ENCODE measurements around the gene C4orf51. TPM values are rescaled to one million over a fixed set of nuclear protein-coding genes. Genes with fewer than 3 reads are reported as not detected.

The C4orf51 gene
- total and polyA plus RNA-seq, 2 of the 8 experiments (the other 6 are each of a cell fraction or from before 2014, with no cell fraction given), result 0.54 TPM; not detected in 1

DNA sequence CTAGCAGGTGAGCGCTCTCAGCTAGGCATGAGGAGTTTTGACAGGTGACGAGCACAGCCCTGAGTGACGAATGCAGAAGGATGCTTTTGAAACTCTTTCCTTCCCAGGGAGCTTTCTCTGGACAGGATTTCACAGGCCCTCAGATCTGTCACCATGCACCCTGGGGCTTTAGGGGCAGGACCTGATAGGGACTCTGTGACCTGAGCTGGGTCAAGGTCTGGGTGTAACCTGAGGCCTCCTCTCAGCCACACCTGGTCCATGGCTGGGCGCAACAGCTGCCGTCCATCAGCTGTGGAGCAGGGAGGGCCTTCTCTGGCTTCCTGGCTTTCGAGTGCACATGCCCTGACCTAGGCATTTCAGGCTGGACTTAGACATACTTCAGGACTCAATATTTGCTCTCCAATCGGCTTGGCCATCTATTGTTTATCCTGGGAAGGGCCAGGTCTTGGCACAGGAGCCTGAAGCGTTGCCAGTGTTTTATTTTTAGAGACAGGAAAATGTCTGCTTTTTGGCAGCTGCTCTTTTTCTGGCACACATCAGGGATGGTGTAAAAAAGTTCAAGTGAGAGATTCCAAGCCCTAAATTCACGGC is 56.4 kb downstream of the C4orf51 start:
- Histone ChIP-seq H3K27ac (ENCODE audit: low read depth, low read length) (no peak overlapping the region), H3K14ac (ENCODE audit: insufficient read length) (no peak overlapping the region), H3K4me2 (ENCODE audit: insufficient read depth in 1 of 2, low read depth in 2 of 2, low read length in 2 of 2) (no peak overlapping the region), H2BK5ac (ENCODE audit: low read depth, low read length) (no peak overlapping the region), H2AFZ (ENCODE audit: low read length) (no peak overlapping the region), H3K36me3 (ENCODE audit: control insufficient read depth in 2 of 4, insufficient read depth in 4 of 4, low read length in 3 of 4) (no peaks in the 10 kb centered on the region), H2BK12ac (ENCODE audit: low read depth, low read length) (peak overlapping the region; percentile 61; the same call in 1 of the 2 replicates), H2AK5ac (ENCODE audit: low read depth, low read length) (no peak overlapping the region), H2BK120ac (replicated peaks; ENCODE audit: low read depth, low read length) (no peak overlapping the region), H3K56ac (replicated peaks; ENCODE audit: insufficient read length, low read depth, low read length) (no peak overlapping the region), H3K79me1 (ENCODE audit: low read depth, low read length) (no peaks in the 10 kb centered on the region), H4K20me1 (replicated peaks in 1 of 2; ENCODE audit: control insufficient read depth in 1 of 2, insufficient read depth in 2 of 2, low read length in 2 of 2) (no peaks in the 10 kb centered on the region), H3K18ac (ENCODE audit: extremely low read depth, low read length) (no peak overlapping the region), H4K5ac (ENCODE audit: insufficient read length, low read depth, low read length) (no peak overlapping the region), H3K23me2 (ENCODE audit: low read depth, low read length) (no peaks in the 10 kb centered on the region; the same call in 1 of the 2 replicates), H3K4me3 (ENCODE audit: extremely low read depth in 1 of 4, insufficient read depth in 2 of 4, low read depth in 3 of 4, low read length in 4 of 4) (no peak overlapping the region), H3K27me3 (replicated peaks in 1 of 4; ENCODE audit: control insufficient read depth in 3 of 4, extremely low read depth in 1 of 4, insufficient read depth in 3 of 4, low read length in 3 of 4) (no peaks in the 10 kb centered on the region; a peak in 2 of 7 replicates), H3K9me3 (ENCODE audit: insufficient read depth in 2 of 2, low read depth in 1 of 2, low read length in 1 of 2) (no peaks in the 10 kb centered on the region), H2BK20ac (ENCODE audit: low read length) (no peak overlapping the region), H4K8ac (ENCODE audit: extremely low read depth, insufficient read depth, low read length) (peak overlapping the region; percentile 53), H3K4me1 (replicated peaks in 1 of 4; ENCODE audit: control insufficient read depth in 3 of 4, insufficient read depth in 4 of 4, low read length in 3 of 4) (peaks cover 3 to 13% (median 9%) of the 10 kb centered on the region in 4 experiments), H3K23ac (ENCODE audit: insufficient read length) (no peak overlapping the region), H3K9ac (replicated peaks in 1 of 4; ENCODE audit: extremely low read depth in 1 of 4, low read depth in 3 of 4, low read length in 3 of 4) (no peak overlapping the region), H2BK15ac (ENCODE audit: low read length) (peak overlapping the region; percentile 5; the same call in 1 of the 2 replicates), H4K91ac (replicated peaks; ENCODE audit: insufficient read length, low read length) (peak overlapping the region; percentile 45), H3K4ac (replicated peaks; ENCODE audit: insufficient read length, low read depth, low read length) (no peak overlapping the region), H3K79me2 (ENCODE audit: control insufficient read depth in 1 of 2, insufficient read depth in 2 of 2, low read length in 2 of 2) (no peaks in the 10 kb centered on the region)
- POLR2A ChIA-PET (ENCODE audit: partially characterized antibody), result interaction anchor here (1.2 kb wide), 1 partner anchor 113 kb away, joined by 4 read pairs; no protein-coding TSS in a partner anchor
- CTCF ChIA-PET (ENCODE audit: partially characterized antibody), result interaction anchor here (0.7 kb wide), 1 partner anchor 152 kb away, joined by 3 read pairs; no protein-coding TSS in a partner anchor
- FAIRE-seq (no peak), DNase-seq (ENCODE audit: low read depth in 1 of 2, low spot score in 2 of 2) (no peak)
- 87% methylated on average over 9 of the region's 9 CpGs; no CpG with 5 or more reads in 1 of the 2 experiments for WGBS, 2 experiments (ENCODE audit: extremely low coverage in 1 of 2, insufficient coverage in 1 of 2, insufficient read length in 1 of 2, insufficient replicate concordance in 2 of 2, low coverage in 1 of 2, low lambda C conversion rate in 2 of 2, missing lambda C conversion rate in 1 of 2)
- TF ChIP-seq RFX5 (IDR thresholded peaks at IDR 0.05; ENCODE audit: borderline replicate concordance, low read depth, low read length), result no peak
- no peak for TF ChIP-seq SP4 (IDR thresholded peaks at IDR 0.05; ENCODE audit: low read length)
- no peak for TF ChIP-seq CBX5 (IDR thresholded peaks at IDR 0.05; ENCODE audit: low read depth, low read length)
- TF ChIP-seq TBP (IDR thresholded peaks at IDR 0.05; ENCODE audit: low read depth, low read length), result no peak
- no peak for TF ChIP-seq SIX5 (IDR thresholded peaks at IDR 0.05; ENCODE audit: low read depth, low read length)
- no peak for TF ChIP-seq CEBPB (IDR thresholded peaks at IDR 0.05; ENCODE audit: low read depth, low read length)
- TF ChIP-seq NRF1 (IDR thresholded peaks at IDR 0.05; ENCODE audit: low read depth, low read length), result no peak

All from H1 (cell line).